Measurements from ENCODE around the gene INS. TPM values are rescaled to one million over a fixed set of nuclear protein-coding genes. Genes with fewer than 3 reads are reported as not detected.

INS gene
- total and polyA plus RNA-seq, 10 of the 15 experiments (the other 5 are each of a cell fraction or from before 2014, with no cell fraction given), result not detected

GRCh38 chr11:2193099-2193887, 32.3 kb upstream of the INS start (continued):
- TF ChIP-seq, protein P1, sequence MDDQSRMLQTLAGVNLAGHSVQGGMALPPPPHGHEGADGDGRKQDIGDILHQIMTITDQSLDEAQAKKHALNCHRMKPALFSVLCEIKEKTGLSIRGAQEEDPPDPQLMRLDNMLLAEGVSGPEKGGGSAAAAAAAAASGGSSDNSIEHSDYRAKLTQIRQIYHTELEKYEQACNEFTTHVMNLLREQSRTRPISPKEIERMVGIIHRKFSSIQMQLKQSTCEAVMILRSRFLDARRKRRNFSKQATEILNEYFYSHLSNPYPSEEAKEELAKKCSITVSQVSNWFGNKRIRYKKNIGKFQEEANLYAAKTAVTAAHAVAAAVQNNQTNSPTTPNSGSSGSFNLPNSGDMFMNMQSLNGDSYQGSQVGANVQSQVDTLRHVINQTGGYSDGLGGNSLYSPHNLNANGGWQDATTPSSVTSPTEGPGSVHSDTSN (IDR thresholded peaks at IDR 0.05; ENCODE audit: insufficient replicate concordance, low read depth, low read length), result no peak
- no peak for TF ChIP-seq HDAC6 (IDR thresholded peaks at IDR 0.05; ENCODE audit: unreplicated experiment)
- no peak for TF ChIP-seq CHD1 (IDR thresholded peaks at IDR 0.05; ENCODE audit: low read depth, low read length)
- no peak for TF ChIP-seq NFXL1 (IDR thresholded peaks at IDR 0.05; ENCODE audit: borderline replicate concordance)
- TF ChIP-seq IKZF2 (IDR thresholded peaks at IDR 0.05), result no peak
- TF ChIP-seq ZZZ3 (IDR thresholded peaks at IDR 0.05; ENCODE audit: control insufficient read depth, insufficient read length, low read depth), result no peak
- no peak for TF ChIP-seq CBX3 (IDR thresholded peaks at IDR 0.05; ENCODE audit: borderline replicate concordance, low read depth)
- no peak for TF ChIP-seq FOXK2 (IDR thresholded peaks at IDR 0.05)
- TF ChIP-seq GABPA (IDR thresholded peaks at IDR 0.05; ENCODE audit: low read depth), result no peak
- TF ChIP-seq BMI1 (IDR thresholded peaks at IDR 0.05; ENCODE audit: borderline replicate concordance), result no peak

GRCh38 chr11:2192435-2192834, 31.4 kb upstream of the INS start:
- Histone ChIP-seq H3K27me3 (replicated peaks in 1 of 2; ENCODE audit: control insufficient read depth in 2 of 2, insufficient read depth in 2 of 2, low read length in 1 of 2) (no peaks in the 10 kb centered on the region), H4K20me1 (ENCODE audit: control insufficient read depth, insufficient read depth) (no peaks in the 10 kb centered on the region), H3K4me2 (ENCODE audit: control insufficient read depth, insufficient read depth) (no peak overlapping the region), H3K4me3 (no peak overlapping the region), H3K4me1 (ENCODE audit: control insufficient read depth, insufficient read depth, low read length) (no peaks in the 10 kb centered on the region), H3K79me2 (ENCODE audit: control insufficient read depth, insufficient read depth, low read length) (no peaks in the 10 kb centered on the region), H3K9me3 (replicated peaks; ENCODE audit: control insufficient read depth, insufficient read depth, low read length) (no peaks in the 10 kb centered on the region), H3K9ac (ENCODE audit: control insufficient read depth, insufficient read depth, low read length) (no peak overlapping the region), H3K27ac (ENCODE audit: control insufficient read depth, insufficient read depth) (no peak overlapping the region), H3K36me3 (ENCODE audit: control insufficient read depth in 2 of 2, insufficient read depth in 2 of 2, low read length in 1 of 2) (no peaks in the 10 kb centered on the region), H2AFZ (ENCODE audit: control insufficient read depth, low read depth, low read length) (no peak overlapping the region)
- BruUV-seq (replicated peaks), result no TSS peak
- in situ Hi-C loops (cut with MboI), result no loop called here
- CTCF ChIA-PET, result no interaction called here
- ATAC-seq (no peak), FAIRE-seq (no peak), DNase-seq (ENCODE audit: low read depth, low spot score) (no peak)
- RAD21 ChIA-PET (ENCODE audit: unreplicated experiment), result no interaction called here
- TF ChIP-seq, protein P2, sequence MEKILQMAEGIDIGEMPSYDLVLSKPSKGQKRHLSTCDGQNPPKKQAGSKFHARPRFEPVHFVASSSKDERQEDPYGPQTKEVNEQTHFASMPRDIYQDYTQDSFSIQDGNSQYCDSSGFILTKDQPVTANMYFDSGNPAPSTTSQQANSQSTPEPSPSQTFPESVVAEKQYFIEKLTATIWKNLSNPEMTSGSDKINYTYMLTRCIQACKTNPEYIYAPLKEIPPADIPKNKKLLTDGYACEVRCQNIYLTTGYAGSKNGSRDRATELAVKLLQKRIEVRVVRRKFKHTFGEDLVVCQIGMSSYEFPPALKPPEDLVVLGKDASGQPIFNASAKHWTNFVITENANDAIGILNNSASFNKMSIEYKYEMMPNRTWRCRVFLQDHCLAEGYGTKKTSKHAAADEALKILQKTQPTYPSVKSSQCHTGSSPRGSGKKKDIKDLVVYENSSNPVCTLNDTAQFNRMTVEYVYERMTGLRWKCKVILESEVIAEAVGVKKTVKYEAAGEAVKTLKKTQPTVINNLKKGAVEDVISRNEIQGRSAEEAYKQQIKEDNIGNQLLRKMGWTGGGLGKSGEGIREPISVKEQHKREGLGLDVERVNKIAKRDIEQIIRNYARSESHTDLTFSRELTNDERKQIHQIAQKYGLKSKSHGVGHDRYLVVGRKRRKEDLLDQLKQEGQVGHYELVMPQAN (conservative IDR thresholded peaks at IDR 0.05), result no peak
- TF ChIP-seq RFX5 (IDR thresholded peaks at IDR 0.05; ENCODE audit: low read depth, low read length) (no peak), STAT3 (IDR thresholded peaks at IDR 0.05; ENCODE audit: low read depth, low read length) (no peak), SKIL (IDR thresholded peaks at IDR 0.05; ENCODE audit: low read depth, poor library complexity, severe bottlenecking) (no peak), HDGF (IDR thresholded peaks at IDR 0.05) (no peak), RELA (IDR thresholded peaks at IDR 0.05; ENCODE audit: borderline replicate concordance, partially characterized antibody) (no peak), CBFB (IDR thresholded peaks at IDR 0.05; ENCODE audit: low read depth) (no peak), CHD4 (IDR thresholded peaks at IDR 0.05) (no peak), DPF2 (IDR thresholded peaks at IDR 0.05) (no peak), ESRRA (IDR thresholded peaks at IDR 0.05; ENCODE audit: low read length) (no peak), GABPA (IDR thresholded peaks at IDR 0.05; ENCODE audit: low read depth) (no peak)
- intact Hi-C loops (cut with micrococcal nuclease; ENCODE audit: unreplicated experiment), result loop anchor here (10.0 kb wide), 1 partner anchor 342 kb away; no protein-coding TSS in a partner anchor
- POLR2A ChIA-PET, result no interaction called here
- SMC1A ChIA-PET (ENCODE audit: uncharacterized antibody, unreplicated experiment), result no interaction called here
- 15% methylated on average over 10 of the region's 10 CpGs for WGBS (ENCODE audit: insufficient coverage, insufficient replicate concordance, low lambda C conversion rate, missing lambda C conversion rate)
